ENCODE results near the gene BANP.
"Not testable (repeated sequence)": the region's sequence is repeated elsewhere in the genome, so short reads cannot be mapped to it uniquely, and the experiment has no call there.

BANP gene

DNA sequence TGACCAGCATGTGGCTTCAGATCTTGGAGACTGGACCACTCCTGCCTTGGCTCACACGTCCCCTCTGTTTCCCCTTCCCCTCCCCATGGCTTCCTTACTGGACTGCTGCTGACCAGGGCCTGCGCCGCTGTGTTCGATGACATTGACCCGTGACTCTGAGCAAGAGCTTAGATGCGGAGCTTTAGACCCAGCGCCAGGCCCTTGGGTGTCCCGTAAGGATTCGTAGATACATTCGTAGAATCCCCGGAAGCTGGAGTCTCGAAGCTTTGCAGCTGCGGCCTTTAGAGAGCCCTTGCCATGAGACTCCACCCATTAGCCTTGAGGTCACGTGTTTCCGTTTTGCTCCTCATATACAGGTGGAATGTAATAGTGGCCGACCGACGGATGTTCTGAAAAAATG lies 65.2 kb downstream of the BANP start:
- FAIRE-seq: not testable (repeated sequence)

DNA sequence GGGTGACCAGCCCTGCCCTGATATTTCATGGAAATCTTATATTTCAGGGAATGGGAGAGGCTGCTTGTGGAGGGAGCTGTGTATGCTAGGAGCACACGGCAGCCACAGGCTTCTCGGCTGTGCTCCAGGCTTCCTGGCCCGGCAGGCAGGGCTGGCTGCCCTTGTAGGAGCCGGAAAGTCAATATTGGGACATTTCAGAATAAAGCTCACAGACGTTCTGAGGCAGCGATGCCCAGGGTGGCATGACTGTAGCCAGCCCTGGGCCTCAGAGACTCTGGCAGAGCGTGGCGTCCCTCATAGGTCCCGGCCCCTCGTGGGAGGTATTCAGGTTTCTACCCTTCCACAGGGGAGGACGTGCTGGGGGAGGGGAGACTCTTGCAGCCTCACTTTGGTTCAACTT lies 65.7 kb downstream of the BANP start:
- FAIRE-seq: no peak

DNA sequence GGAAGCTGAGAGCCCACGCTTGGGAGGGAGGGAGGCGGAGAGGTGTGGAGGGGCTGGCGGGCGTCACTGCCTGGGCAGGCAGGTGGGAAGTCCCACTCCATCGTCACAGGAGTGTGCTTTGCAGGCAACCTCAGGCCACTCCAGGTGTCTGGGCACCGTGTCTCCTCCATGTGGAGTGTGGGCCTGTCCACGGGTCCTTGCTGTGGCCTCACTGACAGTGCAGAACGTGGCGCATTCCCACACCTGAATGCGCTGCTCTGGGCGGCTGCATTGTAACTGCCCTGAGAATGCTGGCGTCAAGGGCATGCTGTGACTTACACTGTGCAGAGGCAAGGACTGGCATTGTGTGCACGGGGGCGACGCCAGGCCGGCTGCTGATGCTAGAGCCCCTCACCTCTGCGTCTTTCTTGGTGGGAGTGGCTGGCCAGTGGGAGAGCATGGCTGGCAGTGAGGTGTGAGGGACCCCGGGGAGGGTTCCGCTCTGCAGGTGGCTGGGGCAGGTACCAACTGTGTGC lies 66.4 kb downstream of the BANP start:
- FAIRE-seq: no peak

DNA sequence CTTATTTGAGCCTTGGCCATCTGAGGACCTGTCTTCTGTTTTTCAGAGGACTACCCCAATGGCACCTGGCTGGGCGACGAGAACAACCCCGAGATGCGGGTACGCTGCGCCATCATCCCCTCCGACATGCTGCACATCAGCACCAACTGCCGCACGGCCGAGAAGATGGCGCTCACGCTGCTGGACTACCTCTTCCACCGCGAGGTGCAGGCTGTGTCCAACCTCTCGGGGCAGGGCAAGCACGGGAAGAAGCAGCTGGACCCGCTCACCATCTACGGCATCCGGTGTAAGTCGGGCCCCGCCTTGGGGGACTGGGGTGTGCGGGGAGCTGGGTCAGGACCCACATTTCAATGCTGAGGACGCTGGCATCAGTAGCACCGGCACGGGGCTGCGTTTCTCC lies 67.1 kb downstream of the BANP start:
- not testable (repeated sequence) for FAIRE-seq

DNA sequence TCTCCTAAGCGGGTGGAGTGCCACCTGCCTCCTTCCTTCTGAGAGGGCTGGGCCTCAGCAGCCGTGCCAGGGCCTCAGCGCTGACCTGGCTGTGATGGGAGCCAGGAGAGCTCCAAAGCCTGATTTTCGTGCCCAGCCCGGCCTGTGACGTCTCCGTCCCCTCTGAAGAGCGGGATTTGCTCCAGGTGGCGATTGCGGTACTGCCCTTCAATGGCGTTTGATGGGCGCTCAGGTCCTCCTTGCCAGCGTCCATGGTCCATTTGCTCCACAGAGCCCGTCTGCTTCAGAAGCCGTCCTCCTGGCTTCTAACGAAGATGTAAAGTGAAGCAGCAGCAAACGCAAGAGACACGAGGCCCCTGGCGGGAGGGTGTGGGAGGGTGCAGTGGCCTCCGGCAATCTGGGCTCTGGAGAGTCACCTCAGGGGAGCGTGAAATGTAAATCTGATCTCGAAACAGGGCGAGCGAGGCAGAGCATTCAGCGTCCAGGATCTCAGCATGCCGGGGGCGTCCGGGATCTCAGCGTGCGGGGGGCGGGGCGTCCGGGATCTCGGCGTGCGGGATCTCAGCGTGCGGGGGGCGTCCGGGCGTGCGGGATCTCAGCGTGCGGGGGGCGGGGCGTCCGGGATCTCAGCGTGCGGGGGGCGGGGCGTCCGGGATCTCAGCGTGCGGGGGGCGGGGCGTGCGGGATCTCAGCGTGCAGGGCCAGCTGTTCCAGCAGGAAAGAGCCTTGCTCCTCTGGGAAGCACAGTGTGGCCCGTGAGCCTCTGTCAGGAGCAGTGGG lies 68.0 kb downstream of the BANP start:
- FAIRE-seq: not testable (repeated sequence)

DNA sequence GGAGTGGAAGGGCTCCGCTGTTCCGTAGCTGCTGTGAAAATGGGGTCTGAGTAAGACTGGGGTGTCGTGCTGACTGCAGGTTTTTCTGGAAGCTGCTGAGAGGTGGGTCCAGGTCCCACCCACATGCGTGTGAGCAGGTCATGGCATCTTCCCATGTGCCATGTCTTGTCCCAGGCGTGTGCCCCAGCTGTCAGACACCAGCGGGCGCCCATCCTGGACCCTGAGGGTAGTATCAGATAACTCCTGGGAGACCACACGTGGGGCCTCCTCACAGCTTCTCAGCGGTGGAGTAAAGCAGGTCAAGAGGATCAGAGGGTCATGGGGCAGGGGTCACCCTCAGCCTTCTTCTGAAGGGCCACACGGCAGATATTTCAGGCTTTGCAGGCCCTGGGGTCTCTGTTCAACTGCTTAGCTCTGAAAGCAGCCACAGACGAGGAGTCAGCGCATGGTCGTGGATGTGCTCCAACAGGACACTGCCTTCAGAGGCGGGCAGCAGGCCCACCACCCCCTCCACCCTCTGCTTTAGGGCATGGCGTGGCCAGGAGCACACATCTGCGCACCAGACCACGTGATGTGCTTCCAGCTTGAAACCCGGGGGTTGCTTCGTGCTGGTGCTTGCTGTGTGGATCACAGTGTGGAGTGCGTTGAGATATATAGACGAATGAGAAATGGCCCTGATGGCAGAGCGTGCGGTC lies 68.7 kb downstream of the BANP start:
- FAIRE-seq: no peak

DNA sequence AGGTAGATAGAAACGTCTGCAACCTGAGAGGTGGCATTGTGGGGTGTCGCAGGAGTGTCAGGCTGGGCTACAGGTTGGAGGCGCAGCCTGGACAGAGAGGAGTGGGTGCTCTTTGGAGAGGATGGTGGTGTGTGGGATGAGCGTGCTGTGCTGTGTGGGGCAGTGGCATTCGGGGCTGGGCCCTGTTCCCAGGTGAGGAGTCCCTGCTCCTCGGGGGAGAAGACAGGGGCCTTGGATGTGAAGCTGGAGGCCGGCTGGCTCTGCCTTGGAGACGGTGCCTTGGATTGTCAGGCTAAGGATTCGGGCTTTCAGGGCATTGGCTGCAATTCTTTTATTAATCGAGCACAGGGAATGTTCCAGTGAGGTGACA lies 69.3 kb downstream of the BANP start:
- FAIRE-seq: no peak

DNA sequence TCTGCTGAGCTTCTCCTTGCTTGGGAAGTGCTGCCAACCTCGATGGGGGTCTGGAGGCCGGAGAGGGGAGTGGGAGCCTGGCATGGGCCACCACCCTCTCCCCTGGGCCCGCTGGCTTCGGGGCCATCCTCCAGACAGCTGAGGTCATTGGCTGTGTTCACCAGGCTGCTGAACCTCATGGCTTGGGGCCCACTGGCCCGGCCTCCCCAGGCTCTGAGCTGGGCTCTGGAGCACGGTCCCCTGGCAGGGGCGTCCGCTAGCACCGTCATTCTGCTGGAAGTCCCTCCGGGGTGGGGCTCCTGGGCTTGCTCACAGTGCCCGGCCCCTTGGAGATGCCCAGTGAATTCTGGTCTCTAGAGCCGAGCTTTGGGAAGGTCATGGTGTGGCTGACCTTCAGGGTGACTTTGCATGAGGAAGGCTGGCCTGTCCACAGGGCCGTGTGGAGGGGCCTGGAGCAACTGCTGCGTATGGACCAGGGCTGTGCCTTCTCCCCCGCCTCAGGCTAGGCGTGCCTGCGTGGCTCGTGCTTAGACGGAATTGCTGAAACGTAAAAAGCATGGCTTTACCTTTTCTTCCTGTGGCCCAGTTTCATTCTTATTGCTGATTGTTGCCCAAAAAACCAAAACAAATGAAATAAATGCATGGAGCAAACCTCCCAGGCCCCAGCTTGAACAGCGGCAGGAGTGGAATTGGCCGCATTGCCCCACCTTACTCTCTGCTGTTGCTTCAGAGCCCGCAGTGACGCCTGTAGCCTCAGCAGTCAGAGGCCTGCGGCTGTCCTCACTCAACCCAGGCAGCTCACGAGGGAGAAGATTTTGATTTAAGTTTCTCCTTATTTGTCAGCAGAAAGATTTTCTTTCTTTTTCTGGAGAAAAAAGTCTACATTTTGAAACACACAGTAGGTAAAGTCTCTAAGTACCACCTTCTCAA lies 70.1 kb downstream of the BANP start:
- FAIRE-seq: not testable (repeated sequence)

DNA sequence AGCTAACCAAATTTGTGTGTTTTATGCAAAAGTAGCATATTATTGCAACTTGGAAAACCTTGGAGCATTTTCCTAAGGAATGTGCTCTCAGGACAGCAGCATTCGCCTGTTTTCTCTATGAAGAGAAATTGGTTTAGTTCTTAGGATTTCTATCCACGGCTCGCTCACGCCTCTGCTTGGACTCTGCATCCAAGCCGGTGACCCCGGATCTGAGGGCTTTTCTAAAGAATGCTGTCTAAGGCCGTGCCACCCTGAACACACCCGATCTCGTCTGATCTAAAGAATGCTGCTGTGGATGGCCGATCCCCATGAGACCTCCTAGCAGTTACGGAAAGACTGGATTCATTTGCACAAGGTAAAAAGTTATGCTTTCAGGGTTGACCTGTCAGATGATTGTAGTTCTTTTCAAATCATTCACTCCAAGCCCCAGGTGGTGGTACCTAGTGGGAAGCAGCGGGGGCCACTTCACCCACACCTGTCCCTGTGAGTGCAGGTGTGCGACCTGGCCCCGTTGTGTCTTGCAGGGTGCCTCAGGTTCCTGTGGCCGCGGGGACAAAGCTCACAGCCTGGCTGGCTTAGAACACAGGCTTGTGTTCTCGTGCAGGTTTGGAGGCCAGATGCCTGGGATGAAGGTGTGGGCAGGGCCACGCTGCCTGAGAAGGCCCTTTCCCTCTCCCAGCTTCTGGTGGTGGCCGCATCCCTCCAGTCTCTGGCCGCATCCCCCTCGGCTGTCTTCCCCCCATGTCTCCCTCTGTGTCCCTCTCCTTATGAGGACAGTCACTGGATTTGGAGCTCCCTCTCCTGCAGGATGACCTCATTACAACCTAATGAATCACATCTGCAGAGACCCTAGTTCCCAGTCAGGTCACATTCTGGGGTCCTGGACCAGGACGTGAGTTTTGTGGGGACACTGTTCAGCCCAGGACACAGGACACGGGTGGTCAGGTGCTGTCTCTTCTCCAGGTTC lies 71.1 kb downstream of the BANP start:
- no peak for FAIRE-seq

DNA sequence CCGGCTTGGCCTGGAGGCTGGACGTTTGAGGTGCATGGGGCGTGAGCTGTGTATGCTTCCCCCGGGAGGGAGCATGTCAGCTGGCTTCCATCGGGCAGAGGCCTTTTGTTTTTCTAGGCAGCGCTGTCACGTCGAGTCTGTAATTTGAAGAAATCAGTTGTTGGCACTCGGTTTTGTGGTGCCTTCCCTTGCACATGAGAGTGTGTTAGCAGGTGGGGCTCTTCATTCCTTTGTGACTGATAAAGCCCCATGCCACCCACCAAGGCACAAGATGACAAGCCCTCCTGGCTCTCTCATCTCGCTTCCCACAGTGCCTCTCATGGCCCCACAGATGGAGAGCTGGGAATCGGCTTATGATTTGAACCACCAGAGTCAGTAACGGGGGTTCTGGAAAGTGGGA lies 72.1 kb downstream of the BANP start:
- FAIRE-seq: no peak

DNA sequence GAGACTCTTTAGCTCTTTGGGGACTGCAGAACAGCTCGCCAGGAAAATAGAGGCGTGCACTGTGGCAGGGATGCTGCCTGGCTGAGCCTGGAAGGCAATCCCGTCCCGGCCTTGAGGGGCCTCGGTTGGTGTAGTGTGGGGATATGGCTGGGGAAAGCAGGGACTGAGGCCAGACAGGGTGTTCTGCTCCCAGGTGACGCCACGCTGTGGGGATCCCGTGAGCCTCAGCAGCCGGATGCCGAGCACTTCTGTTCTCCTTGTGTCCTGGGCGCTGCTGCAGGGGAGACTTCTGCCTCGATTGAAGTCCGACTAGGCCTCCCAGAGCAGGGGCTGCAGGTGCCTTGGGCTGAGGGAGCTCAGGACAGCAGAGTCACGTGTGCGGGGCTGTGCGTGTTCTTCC lies 72.6 kb downstream of the BANP start:
- FAIRE-seq: no peak

DNA sequence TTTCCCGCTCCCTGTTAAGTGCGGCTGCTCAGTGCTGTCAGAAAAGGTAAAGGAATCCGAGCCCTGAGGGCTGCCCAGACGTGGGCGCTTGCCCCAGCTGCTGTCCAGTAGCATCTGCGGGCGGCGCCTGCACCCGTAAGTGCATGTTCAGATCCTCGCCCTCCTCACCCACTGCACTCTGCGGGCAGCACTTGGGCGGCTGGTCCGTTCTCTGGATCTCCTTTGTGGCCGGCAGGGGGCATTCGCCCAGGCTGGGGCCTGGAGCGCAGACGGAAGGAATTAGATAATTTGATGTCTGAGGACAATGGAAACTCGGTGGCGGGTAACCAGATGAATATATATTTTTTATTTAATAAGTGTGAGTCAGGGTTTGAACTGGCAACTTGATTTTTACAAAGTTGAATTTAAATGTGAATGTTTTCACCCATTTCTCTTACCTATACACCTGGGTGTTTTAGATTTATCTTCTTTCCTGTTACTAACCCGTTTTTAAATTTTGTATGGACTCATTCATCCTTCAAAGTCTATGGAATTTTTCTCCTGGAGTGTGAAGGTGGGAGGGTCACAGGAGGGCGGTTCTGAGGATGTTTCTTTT lies 73.4 kb downstream of the BANP start:
- FAIRE-seq: not testable (repeated sequence)

DNA sequence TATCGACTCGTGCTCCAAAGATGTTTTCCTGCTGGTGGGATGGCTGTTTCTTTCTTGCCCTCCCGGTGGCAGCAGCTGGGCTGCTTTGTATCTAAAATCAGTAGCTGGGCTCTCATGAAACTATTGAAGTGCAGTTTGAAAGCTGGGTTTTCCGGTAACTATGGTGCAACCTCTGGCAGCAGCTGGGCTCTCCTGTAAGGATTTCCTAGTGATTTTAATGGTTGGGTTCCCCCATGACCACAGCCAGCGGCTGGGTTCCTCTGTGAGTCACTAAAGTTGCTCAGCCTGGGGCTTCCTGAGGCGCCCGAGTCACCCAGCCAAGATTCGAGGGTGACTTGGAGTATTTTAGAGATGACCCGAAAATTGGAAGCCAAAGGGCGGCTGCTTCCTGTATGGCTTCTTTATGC lies 73.9 kb downstream of the BANP start:
- FAIRE-seq: not testable (repeated sequence)

DNA sequence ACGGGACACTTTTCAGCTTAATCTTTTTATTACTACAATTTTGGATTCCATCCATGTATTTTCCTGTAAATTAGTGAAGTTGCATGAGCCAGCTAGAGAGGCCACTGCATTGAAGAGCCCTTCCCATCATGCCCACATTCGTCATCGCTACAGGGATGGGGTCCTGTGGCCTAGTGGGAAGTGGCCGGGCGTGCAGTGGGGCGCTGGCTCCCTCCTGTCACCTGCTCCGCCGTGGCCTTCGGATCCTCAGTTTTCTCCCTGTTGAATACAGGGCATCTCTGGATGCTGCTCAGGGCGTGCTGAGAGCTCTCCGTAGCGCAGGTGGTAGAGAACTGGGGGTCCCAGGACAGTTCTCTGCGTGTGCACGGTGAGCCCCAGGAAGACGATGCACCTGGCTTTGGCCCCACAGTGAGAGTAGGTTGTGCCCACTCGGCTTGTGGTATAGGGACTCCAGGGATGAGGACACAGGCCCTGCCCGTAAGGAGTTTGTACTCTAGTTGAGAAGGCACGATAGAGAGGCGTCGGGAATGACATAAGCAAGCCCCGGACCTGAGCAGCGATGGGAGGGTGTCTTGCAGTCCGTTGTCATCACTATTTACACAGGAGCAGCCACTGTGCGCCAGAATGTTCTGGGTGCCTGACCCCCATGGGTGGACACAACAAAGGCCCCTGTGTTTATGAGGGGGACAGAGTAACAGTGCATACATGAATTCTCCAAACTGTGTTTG lies 74.8 kb downstream of the BANP start:
- not testable (repeated sequence) for FAIRE-seq

DNA sequence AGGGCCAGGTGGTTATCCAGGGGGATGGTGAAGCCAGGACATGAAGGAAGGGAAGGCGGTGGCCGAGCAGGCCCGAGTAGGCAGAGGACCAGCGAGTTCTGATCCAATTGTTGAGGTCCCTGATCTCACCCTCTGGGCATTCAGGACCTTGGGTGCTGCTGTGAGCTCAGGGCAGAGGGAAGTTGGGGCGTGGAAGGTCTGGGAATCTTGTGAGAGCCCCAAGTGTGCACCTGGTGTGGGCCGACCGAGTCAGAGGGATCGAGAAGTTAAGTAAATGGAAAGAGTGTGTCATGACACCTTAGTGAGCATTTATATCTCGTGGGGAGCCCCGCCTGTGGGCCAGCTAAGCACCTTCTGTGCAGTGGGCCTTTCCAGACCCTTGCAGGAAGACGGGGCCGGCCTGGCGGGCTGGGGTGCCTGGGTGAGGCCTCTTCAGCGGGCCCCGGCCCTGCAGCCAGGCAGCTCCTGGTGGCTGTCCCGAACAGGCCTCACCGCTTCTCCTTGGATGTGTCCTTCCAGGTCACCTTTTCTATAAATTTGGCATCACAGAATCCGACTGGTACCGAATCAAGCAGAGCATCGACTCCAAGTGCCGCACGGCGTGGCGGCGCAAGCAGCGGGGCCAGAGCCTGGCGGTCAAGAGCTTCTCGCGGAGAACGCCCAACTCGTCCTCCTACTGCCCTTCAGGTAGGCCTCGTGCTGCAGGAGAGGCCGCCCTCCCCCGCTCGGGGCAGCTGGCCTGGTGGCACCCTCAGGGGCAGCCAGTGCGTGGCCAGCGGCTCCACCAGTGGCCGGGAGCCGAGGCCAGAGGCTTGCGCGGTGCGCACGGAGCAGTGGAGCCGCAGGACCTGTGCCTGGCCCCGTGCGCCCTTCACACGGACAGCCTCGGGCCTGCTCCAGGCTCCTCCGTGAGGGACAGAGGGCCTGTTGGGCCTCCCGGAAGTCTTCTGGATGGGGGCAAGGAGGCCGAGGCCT lies 76.0 kb downstream of the BANP start:
- FAIRE-seq: no peak

DNA sequence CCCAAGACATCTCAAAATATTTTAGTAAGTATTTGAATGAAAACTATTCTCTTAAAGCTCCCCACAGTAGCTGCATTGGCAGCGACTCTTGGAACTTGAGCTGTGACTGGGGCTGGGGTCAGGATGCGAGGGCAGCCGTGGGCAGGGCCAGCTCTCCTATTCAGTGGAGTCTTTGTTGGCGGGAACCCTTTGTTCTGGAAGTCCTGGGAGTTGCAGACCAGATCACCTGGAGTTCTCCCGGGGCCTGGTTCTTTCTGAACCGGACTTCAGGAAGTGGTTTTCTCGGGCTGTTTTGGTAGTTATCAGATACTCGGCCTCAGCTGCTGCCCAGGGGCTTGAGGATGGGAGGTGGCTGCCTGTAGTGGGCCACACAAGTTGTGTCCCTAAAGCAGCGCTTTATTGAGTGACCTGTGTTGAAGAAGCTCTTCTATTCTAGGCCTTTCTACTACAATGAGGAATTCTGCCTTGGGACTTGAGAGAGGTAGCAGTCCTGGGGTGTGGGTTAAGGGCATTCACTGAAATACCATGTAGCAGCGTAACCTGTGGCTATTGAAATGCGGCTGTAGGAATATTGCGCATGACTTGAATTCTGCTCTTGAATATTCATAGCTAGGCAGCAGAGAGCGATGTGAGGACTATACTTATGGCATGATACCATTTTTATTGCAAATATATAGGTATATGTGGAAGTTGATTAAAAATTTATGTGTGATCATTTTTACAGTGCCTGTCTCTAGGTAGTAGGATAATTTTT lies 77.1 kb downstream of the BANP start:
- FAIRE-seq: not testable (repeated sequence)

DNA sequence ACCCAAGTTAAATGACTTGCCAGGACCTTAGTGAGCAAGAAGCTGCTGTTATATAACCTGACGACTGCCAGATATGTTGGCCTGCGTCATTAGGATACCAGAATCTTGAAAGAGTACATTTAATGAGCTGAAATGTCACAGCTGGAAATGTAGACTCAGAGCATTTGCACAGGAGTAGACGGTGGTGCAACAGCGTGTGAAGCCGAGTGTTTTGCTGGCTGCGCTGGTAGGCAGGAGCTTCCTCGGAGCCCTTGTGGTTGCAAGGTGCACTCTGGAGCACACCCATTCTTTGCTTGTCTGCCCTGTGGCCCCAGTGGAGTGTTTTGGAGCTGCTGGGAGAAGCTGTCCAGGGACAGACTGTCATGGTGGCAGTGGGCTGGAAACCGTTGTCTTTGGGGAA lies 79.3 kb downstream of the BANP start:
- FAIRE-seq: no peak

DNA sequence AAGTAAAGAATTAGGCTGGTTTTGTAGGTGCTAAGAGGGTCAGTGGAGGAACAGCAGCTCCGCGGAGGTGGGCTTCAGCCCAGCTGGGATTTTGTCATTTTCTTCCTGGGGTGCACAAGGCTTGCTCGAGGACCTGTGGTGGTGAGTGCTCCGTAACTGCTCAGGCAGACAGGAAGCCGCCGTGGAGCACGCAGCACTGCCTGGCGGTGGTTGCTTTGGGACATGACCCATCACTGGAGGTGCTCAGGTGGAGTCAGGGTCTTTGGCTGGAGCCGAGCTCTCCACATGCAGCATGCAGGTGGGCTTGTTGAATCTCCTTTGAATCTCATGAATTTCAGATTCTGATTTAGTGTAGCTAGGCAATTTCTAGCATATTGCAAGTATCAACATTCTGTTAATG lies 79.7 kb downstream of the BANP start:
- not testable (repeated sequence) for FAIRE-seq
